ENCODE results near the gene CTSZ.
"Not testable (repeated sequence)": the region's sequence is repeated elsewhere in the genome, so short reads cannot be mapped to it uniquely, and the experiment has no call there.

The CTSZ gene

GRCh38 chr20:59013031-59013951 lies 6.2 kb upstream of the CTSZ start:
- no peak for DNase-seq

DNA sequence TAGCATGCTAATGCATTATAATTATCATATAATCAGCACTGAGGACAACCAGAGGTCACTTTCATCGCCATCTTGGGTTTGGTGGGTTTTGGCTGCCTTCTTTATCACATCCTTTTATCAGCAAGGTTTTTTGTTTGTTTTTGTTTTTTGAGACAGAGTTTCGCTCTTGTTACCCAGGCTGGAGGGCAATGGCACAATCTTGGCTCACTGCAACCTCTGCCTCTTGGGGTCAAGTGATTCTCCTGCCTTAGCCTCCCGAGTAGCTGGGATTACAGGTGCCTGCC lies 4.8 kb upstream of the CTSZ start:
- not testable (repeated sequence) for DNase-seq

DNA sequence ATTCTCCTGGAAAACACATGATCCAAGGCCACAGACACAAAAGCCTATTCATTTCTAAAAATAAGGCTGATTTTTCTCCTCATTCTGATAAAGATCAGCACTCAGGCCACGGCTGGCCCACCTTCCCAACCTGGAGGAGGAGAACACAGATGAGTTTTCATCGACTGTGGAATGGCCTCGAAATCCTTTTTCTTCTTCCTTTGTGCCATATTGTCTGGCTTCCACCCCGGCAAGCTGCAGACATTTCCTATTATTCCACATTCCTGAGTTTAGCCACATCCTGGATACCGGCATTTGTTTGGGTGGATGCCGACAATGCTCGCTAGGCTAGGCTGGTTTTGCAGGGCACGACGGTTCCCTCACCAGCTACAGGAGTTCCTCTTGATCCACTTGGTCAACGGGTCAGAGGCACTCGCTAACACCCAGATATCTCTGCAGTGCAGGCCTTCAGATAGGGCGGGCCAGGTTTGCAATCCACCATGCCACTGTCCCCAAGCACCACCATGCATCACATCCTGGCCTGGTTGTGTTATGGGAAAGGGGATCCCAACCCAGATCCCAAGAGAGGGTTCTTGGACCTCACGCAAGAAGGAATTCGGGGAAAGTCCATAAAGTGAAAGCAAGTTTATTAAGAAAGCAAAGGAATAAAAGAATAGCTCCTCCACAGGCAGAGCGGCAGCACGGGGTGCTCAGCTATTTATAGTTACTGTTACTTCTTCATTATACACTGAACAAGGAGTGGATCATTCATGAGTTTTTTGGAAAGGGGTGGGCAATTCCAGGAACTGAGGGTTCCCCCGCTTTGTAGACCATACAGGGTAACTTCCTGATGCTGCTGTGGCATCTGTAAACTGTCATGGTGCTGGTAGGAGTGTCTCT lies 4.2 kb upstream of the CTSZ start:
- DNase-seq: no peak

DNA sequence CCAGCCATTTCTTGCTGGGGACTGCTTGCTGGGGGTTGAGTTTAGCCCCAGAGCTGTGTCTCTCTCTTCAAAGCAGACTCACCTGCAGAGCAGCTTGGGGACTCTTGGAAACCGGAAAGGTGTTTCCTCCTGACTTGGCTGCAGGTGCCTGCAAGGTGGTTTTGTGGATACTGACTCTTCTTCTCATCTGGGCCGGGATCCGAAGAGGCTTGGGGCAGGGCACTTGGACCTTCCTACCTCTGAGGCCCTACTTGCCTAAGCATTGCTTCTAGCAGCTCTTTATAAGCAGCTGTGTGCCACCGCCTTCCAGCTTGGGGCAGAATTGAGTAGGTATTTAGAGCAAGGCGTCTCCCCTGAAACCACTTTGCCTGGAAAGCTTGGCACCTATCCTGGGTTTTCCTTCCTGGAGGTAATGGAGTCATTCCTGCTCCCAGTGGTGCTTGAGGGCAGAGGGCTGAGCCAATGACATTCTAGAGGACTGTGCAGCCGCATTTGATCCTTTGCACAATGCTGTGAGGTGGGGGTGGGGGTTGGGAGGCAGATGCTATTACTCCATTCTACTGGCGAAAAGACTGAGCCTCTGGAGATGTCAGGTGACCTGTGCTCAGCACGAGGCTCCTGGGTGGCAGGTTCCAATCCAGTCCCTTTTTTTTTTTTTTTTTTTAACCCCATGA lies 3.4 kb upstream of the CTSZ start:
- DNase-seq: no peak

- DNase-seq: no peak
These were observed 1.8 kb upstream of the CTSZ start for GRCh38 chr20:59008715-59009336.

DNA sequence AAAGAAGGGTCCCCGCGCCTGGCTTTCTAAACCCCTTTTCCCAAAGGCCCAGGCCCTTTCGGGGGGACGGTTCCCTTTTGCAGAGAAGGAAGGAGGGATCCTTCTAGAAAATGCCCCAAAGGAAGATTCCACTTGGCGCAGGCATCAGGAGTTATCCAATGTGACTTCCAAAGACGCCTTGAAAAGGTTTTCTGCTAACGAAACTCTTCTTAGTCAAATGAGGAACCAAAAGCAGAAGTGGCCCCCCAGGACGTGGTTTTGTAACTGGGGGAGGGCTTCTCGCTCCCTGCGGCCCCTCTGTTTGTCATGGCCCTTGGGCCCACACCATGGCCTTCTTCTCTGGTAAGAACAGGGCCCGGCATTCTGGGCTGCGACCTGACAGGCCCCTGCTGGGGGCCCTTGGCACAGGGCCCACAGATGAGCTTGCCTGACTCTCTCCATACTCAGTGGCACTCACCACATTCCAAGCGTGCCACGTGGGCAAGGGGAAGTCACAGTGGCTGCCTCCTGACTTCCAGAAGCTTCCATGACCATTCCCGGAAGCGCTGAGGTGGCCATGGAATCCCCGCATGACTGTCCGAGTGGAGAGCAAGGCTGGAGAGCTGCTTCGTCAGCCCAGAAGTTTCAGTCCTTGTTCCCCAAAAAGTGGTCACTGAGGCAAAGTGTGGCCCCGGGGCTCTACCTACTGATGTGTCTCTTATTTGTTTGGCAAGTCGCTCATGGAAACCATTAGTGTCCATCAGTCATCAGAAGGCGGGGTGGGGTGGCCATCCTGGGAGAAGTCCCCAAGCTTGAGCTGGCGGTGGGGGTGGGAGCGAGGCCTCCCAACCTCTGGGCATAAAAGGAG lies 834 bp upstream of the CTSZ start:
- DNase-seq: no peak

- DNase-seq: no peak
These were observed 739 bp downstream of the CTSZ start for GRCh38 chr20:59006167-59006863.

GRCh38 chr20:59005523-59006166 lies 1.4 kb downstream of the CTSZ start:
- DNase-seq: no peak

DNA sequence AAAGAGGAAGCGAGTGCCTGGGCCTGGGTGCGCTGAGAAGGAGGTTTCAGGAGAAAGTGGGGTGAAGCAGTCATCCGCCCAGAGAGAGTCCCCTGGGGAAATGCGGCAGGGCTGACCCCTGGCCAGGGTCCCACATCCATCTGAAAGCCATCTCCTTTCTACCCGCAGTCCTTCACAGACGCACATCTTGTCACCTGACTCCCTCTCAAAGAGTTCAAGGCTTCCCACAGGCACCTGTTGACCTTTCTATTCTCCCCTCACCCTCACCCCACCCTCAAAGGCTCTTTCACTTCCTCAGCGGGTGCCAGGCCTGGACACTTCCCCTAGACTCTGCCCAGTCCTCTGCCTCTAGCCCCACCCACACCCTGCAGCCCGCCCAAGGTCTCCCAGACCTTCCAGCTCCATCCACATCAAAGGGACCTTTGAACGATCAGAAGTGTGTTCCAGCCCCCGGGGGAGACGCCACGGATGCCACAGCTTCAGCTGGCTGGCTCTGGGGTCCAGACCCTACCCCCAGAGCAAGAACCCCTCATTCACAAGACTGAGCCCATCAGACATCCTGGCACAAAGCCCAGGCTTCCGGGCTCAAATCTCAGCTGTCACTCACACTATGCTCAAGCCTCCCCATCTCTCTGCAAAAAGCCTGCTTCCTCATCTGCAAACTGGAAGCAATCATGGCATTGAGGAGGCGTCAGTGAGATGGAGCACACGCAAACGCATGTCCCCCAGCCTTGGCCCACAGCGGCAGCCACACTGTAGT lies 2.1 kb downstream of the CTSZ start:
- no peak for DNase-seq

DNA sequence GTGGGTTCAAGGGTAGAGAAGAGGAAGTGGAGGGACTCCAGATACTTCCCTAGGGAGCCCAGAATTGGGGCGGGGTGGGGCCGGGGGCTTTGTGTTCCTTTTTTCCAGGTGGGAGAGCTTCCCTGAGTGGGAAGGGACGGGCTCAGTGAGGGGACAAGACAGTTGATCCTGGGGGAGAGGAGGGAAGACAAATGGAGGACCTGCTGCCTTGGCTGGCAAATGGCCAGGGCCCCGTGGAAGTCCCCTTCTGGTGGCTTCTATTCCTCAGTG lies 2.6 kb downstream of the CTSZ start:
- no peak for DNase-seq

- DNase-seq: no peak
These were observed 3.1 kb downstream of the CTSZ start for GRCh38 chr20:59003836-59004492.

DNA sequence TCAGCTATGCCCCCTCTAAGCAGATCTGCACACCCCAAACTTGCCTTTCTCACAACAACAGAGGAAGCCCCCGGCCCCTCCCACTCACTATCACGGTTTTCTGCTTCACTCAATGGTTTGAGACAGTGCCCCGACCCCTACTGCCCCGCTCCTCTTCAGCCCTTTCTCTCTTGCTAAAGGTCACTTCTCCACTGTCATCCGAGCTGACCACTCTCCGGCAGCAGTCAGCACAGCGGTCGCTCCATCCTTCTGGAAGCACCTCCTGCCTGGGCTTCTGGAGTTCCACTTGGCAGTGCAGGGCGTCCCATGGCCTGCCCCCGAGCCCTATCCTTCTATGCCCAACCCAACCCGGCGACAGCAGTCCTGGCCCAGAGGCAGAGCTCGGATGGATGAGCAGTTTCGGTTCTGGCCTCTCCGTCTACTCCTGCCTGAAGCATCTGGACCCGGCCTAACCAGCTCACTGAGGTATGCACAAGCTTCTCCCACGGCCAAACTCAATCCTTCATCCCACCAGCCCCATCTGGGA lies 4.1 kb downstream of the CTSZ start:
- no peak for DNase-seq

DNA sequence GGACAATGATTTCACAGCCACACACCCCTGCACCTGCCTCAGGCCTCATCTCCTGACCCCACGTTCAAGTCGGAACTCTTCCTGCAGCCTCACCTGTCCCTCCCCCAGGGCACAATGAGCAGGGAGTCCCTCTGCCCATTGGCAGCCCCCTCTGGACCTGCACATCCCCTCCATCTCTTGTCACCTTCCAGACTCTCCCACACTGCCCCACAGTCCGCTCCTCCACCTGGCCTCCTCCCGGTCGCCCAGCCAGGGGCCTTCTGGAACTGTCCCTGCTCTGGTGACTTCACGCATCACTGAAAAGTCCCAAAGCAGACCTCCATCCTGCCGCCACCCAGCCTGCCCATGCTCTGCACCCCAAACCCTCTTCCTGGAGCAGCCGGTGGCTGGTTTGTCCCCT lies 4.7 kb downstream of the CTSZ start:
- no peak for DNase-seq

DNA sequence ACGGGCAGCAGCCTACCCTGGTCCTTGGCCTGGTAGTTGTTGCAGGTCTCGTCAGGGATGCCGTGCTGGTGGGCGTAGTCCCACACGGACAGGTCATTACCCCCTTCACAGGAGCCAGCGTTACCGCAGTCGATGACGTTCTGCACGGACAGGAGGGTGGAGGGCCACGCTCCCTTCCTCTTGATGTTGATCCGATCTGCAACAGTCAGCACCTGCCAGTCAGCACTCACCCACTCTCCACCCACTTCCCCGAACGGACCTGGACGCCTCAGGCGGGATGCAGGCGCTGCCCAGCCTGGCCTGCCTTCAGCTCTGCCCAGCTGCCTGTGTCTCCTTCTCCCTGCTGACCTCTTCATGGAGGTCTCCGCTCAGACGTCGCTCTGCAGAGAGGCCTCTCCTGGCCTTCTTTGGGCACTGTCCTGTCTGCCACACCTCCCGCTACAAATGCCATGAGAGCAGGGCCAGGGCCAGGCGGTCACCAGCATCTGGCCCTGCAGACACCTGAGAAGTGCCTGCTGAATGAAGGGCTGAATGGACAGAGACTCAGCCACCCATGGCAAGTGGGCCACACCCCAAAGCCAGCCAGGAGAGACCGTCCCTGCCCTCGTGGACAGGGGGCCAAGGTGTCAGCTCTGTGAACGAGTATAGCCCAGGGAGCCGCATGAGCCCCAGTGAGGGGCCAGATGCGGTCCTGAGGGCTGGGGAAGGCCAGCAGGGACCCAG lies 5.4 kb downstream of the CTSZ start:
- no peak for DNase-seq

DNA sequence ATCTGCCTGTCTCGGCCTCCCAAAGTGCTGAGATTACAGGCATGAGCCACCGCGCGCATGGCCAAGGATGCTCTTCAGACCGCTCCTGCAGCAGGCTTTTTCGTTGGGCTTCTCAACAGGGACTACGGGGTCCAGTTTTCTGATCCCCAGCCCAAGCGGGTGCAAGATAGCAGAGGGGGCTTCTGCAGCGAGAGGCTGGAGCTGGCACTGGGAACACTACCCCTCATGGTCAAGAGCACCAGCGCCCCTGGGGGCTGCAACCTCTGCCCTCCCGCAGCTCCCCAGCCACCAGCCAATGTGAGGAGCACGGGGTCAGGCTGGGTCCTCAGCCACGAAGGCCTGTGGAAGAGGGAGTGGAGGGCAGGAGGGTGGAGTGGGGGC lies 6.0 kb downstream of the CTSZ start:
- DNase-seq: no peak

- DNase-seq: no peak
These were observed 6.7 kb downstream of the CTSZ start for GRCh38 chr20:59000326-59000725.

DNA sequence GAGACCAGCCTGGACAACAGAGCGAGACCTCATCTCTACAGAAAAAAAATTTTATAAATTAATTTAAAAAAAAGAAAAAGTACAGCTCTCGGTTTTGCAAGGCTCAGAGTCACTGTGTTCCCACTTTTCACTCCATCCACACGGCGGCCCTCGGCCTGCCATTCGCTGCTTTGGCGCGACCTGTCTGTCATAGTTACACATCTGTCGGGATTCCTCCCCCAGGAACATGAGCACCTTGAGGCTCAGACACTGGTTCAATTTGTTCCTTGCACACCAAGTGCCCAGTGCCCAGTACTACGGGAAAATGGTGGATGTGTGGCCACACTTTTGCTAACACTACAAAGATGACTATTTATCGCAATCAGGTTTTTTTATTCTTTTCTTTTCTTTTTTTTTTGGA lies 8.4 kb downstream of the CTSZ start:
- DNase-seq: no peak

GRCh38 chr20:58997141-58997770 lies 9.8 kb downstream of the CTSZ start:
- no peak for DNase-seq

- no peak for DNase-seq
These were observed 10.8 kb downstream of the CTSZ start for GRCh38 chr20:58996226-58996611.

Measured in NCI-H2171 (cell line).